Measurements from ENCODE around the gene CSAD. TPM values are rescaled to one million over a fixed set of nuclear protein-coding genes. Genes with fewer than 3 reads are reported as not detected.
A peak's percentile ranks its signal among the peaks of the same experiment; 100 is the strongest.

Gene CSAD
- total and polyA plus RNA-seq, 2 donors (not counting 1 experiment from before 2014, with no cell fraction given) = 57.0 to 64.6 TPM

DNA sequence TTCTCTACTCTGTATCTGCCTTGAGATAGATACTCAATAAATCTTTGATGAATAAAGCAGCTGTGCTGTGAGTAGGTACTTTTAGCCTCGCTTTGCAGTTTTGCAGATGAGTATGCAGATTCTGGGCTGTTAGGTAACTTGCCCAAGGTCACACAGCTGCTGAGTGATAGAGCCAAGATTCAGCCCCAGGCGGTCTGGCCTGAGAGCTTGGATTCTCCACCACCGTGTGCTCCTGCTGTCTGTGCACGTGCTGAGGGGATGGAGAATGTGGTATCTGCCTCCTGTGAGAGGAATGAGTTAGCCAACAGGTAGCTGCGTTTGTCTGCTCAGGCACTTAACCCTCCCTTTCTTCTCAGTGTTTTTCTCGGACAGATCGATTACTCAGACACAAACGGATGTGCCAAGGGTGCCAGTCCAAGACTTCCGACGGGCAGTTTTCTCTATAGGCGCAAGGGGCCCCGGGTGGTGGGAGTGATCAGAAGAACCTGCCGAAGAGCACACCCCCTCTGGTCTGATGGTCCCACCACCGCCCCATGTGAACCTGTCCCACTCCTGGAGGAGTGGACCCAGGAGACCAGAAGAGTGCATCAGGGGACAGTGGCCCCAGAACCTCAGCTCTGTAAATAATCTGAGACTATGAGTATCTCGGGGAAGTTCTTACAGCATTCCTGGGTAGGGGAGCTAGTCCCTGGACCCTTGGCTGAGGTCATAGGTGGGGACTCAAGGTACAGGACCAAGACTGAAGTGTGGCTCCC lies 6.6 kb upstream of the CSAD start:
- CTCF ChIA-PET = interaction anchor here (0.5 to 7.7 kb wide), 15 partner anchors 10 to 321 kb away, joined by 3 to 84 read pairs (median 5); partner anchors contain the start of gene ESPL1
- H4K20me1 ChIP-seq (ENCODE audit: control insufficient read depth, insufficient read depth, low read length, poor library complexity, severe bottlenecking) = peaks cover 65% of the 10 kb centered on the region
- Mint-ChIP-seq H3K4me1 (peaks cover 35% of the 10 kb centered on the region), H3K27me3 (no peaks in the 10 kb centered on the region), H3K27ac (peak overlapping the region; percentile 50), H3K4me3 (no peak overlapping the region), H3K9me3 (ENCODE audit: insufficient read depth) (no peaks in the 10 kb centered on the region)
- H3K27ac ChIP-seq (ENCODE audit: low read length in 2 of 2) = no peak overlapping the region
- no peak for DNase-seq
- peaks cover 10 to 18% of the 10 kb centered on the region in 2 donors for H3K4me1 ChIP-seq (ENCODE audit: control insufficient read depth in 2 of 2, insufficient read depth in 2 of 2, low read length in 2 of 2)
- intact Hi-C loops (cut with micrococcal nuclease) = no loop called here
- no peak overlapping the region for H3K9ac ChIP-seq (ENCODE audit: low read length)
- H2AFZ ChIP-seq (ENCODE audit: insufficient read depth, low read depth, low read length, poor library complexity, severe bottlenecking) = no peak overlapping the region
- peaks cover 25% of the 10 kb centered on the region for H3K79me2 ChIP-seq (ENCODE audit: control insufficient read depth, insufficient read depth, low read length)
- no peak overlapping the region for H3K4me2 ChIP-seq (replicated peaks; ENCODE audit: low read depth, low read length, poor library complexity, severe bottlenecking)
- no peak for TF ChIP-seq EZH2 (IDR thresholded peaks at IDR 0.05; ENCODE audit: borderline replicate concordance, insufficient read depth, low read depth, low read length, poor library complexity, severe bottlenecking)
- TF ChIP-seq, protein P1, sequence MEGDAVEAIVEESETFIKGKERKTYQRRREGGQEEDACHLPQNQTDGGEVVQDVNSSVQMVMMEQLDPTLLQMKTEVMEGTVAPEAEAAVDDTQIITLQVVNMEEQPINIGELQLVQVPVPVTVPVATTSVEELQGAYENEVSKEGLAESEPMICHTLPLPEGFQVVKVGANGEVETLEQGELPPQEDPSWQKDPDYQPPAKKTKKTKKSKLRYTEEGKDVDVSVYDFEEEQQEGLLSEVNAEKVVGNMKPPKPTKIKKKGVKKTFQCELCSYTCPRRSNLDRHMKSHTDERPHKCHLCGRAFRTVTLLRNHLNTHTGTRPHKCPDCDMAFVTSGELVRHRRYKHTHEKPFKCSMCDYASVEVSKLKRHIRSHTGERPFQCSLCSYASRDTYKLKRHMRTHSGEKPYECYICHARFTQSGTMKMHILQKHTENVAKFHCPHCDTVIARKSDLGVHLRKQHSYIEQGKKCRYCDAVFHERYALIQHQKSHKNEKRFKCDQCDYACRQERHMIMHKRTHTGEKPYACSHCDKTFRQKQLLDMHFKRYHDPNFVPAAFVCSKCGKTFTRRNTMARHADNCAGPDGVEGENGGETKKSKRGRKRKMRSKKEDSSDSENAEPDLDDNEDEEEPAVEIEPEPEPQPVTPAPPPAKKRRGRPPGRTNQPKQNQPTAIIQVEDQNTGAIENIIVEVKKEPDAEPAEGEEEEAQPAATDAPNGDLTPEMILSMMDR (IDR thresholded peaks at IDR 0.05) = no peak
- ATAC-seq (ENCODE audit: low read depth) = no peak
- POLR2A ChIA-PET = interaction anchor here (0.5 to 0.6 kb wide), 2 partner anchors 27 to 77 kb away, joined by 3 to 4 read pairs; no protein-coding TSS in a partner anchor
- no peaks in the 10 kb centered on the region for H3K27me3 ChIP-seq (replicated peaks in 1 of 4; ENCODE audit: control extremely low read depth in 1 of 4, control insufficient read depth in 3 of 4, insufficient read depth in 4 of 4, low read length in 3 of 4)
- H3K36me3 ChIP-seq (replicated peaks in 1 of 2; ENCODE audit: control extremely low read depth in 1 of 2, control insufficient read depth in 1 of 2, extremely low read depth in 1 of 2, insufficient read depth in 2 of 2, low read length in 1 of 2) = peaks cover 6 to 79% of the 10 kb centered on the region in 2 experiments
- WGBS (ENCODE audit: insufficient coverage) = 97% methylated on average over 13 of the region's 15 CpGs
- no peaks in the 10 kb centered on the region for H3K9me3 ChIP-seq (ENCODE audit: control extremely low read depth in 1 of 3, control insufficient read depth in 2 of 3, insufficient read depth in 1 of 3, low read length in 2 of 3)
- H3K4me3 ChIP-seq (ENCODE audit: control extremely low read depth in 1 of 5, extremely low read depth in 1 of 5, insufficient read depth in 1 of 5, low read depth in 2 of 5, low read length in 4 of 5) = no peak overlapping the region

GRCh38 chr12:53186745-53187144 lies 6.0 kb upstream of the CSAD start:
- DNase-seq (no peak), ATAC-seq (ENCODE audit: low read depth) (no peak)
- WGBS (ENCODE audit: insufficient coverage) = 89% methylated on average over 2 of the region's 4 CpGs
- Histone ChIP-seq H3K9me3 (ENCODE audit: control extremely low read depth in 1 of 3, control insufficient read depth in 2 of 3, insufficient read depth in 1 of 3, low read length in 2 of 3) (no peaks in the 10 kb centered on the region), H3K9ac (ENCODE audit: low read length) (no peak overlapping the region), H3K36me3 (replicated peaks in 1 of 2; ENCODE audit: control extremely low read depth in 1 of 2, control insufficient read depth in 1 of 2, extremely low read depth in 1 of 2, insufficient read depth in 2 of 2, low read length in 1 of 2) (peaks cover 6 to 79% of the 10 kb centered on the region in 2 experiments), H3K4me3 (ENCODE audit: control extremely low read depth in 1 of 5, extremely low read depth in 1 of 5, insufficient read depth in 1 of 5, low read depth in 2 of 5, low read length in 4 of 5) (no peak overlapping the region), H3K27me3 (replicated peaks in 1 of 4; ENCODE audit: control extremely low read depth in 1 of 4, control insufficient read depth in 3 of 4, insufficient read depth in 4 of 4, low read length in 3 of 4) (no peaks in the 10 kb centered on the region), H3K79me2 (ENCODE audit: control insufficient read depth, insufficient read depth, low read length) (peaks cover 31% of the 10 kb centered on the region), H3K4me2 (replicated peaks; ENCODE audit: low read depth, low read length, poor library complexity, severe bottlenecking) (no peak overlapping the region), H2AFZ (ENCODE audit: insufficient read depth, low read depth, low read length, poor library complexity, severe bottlenecking) (no peak overlapping the region), H3K27ac (ENCODE audit: low read length in 2 of 2) (no peak overlapping the region), H3K4me1 (ENCODE audit: control insufficient read depth in 2 of 2, insufficient read depth in 2 of 2, low read length in 2 of 2) (peaks cover 16 to 24% of the 10 kb centered on the region in 2 donors), H4K20me1 (ENCODE audit: control insufficient read depth, insufficient read depth, low read length, poor library complexity, severe bottlenecking) (peaks cover 67% of the 10 kb centered on the region)
- Mint-ChIP-seq H3K4me3 (no peak overlapping the region), H3K4me1 (peaks cover 41% of the 10 kb centered on the region), H3K27ac (no peak overlapping the region), H3K9me3 (ENCODE audit: insufficient read depth) (no peaks in the 10 kb centered on the region), H3K27me3 (no peaks in the 10 kb centered on the region)
- CTCF ChIA-PET = interaction anchor here (0.5 to 7.7 kb wide), 13 partner anchors 10 to 121 kb away, joined by 3 to 84 read pairs (median 5); partner anchors contain the start of gene ESPL1
- TF ChIP-seq EZH2 (IDR thresholded peaks at IDR 0.05; ENCODE audit: borderline replicate concordance, insufficient read depth, low read depth, low read length, poor library complexity, severe bottlenecking) = no peak
- TF ChIP-seq, protein P1 (IDR thresholded peaks at IDR 0.05) = no peak
- intact Hi-C loops (cut with micrococcal nuclease) = no loop called here
- POLR2A ChIA-PET = interaction anchor here (0.6 kb wide), 1 partner anchor 26 kb away, joined by 3 read pairs; no protein-coding TSS in a partner anchor
